Right lobe of liver (tissue), 4 donors: ENCODE measurements around the gene HOXB8.

Experiments used
- CTCF ChIP-seq, 4 donors: fragments of 200-600 bp in 3 of 4; fragments of 450-650 bp in 1 of 4; IDR thresholded peaks; one replicate each; pipeline versions ENCODE4 v1.5.1 to v1.8.0; 2016 to 2022; ENCODE audit warnings: antibody characterized with exemption in 4 of 4, mild to moderate bottlenecking in 2 of 4
- POLR2A ChIP-seq: fragments of 450-650 bp; IDR thresholded peaks from one replicate; pipeline ENCODE4 v1.6.1; 2017; ENCODE audit warnings: antibody characterized with exemption, mild to moderate bottlenecking
- donor health status: DM: no; HTN: no; CAD: no.
- donor health status: DM: no; HTN: no; CAD: no.
- donor health status: DM: no; HTN: yes; CAD: no.

GRCh38 chr17:48636177-48637018 lies 21.3 kb upstream of the HOXB8 start:
- peak; percentile 13 to 39 (median 38) for TF ChIP-seq CTCF (IDR thresholded peaks at IDR 0.05)
- no peak for TF ChIP-seq POLR2A
